Measurements from ENCODE around the gene PPME1.

PPME1 gene

GRCh38 chr11:74280494-74280893 lies 109.4 kb downstream of the PPME1 start:
- no peak for DNase-seq (ENCODE audit: low read depth)

- peak; percentile 51 for DNase-seq (ENCODE audit: low read depth)
These were observed 111.3 kb downstream of the PPME1 start for GRCh38 chr11:74282421-74282820.

DNA sequence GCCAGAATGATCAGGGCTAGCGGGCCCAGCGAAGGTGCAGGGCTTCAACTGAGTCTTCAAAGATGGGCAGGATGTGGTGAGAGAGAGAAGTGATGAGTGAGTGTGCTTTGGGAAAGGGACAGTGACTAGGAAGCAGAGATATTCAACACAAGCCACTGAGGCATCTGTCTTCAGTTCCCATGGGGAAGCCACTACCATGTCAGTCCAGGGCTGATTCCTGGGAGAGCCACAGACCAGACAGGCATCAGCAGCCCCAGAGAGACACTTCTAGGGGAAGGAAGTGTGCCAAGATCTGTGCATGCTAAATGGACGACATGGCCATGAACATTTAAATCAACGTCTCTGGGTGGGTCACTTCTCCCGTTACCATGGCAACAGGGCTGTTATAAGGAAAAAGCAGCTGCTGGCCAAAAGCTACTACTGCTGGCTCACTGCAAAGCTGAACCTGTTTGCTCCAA lies 111.9 kb downstream of the PPME1 start:
- no peak for DNase-seq (ENCODE audit: low read depth)

DNA sequence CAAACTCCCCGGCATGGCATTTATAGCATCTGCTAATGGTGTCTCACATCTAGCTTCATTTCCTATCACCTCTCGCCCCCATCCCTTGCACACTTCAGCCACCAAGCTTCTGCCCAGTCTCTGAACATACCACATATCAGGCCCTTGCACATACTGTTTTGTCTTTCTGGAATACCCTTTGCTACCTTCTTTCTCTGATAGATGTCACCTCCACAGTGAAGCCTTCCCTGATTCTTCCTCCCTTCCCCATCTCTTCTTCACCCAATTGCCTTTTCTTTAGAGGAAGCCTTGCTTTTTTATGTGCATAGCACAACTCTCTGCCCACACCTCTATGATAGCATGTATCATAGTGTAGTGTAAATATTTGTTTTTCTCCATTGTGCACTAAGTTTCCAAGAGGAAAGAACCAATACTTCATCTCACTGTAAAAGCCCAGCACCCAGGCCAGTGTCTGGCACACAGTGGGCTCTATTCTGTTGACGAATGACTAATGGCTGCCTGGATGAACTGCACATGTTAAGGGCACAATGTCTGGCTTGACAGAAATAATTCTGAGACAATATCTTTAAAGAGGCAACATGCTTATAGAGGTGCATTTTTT lies 112.6 kb downstream of the PPME1 start:
- DNase-seq (ENCODE audit: low read depth), result no peak

GRCh38 chr11:74284466-74284865 lies 113.4 kb downstream of the PPME1 start:
- no peak for DNase-seq (ENCODE audit: low read depth)

GRCh38 chr11:74288161-74288560 lies 117.1 kb downstream of the PPME1 start:
- peak; percentile 94 for DNase-seq (ENCODE audit: low read depth)

DNA sequence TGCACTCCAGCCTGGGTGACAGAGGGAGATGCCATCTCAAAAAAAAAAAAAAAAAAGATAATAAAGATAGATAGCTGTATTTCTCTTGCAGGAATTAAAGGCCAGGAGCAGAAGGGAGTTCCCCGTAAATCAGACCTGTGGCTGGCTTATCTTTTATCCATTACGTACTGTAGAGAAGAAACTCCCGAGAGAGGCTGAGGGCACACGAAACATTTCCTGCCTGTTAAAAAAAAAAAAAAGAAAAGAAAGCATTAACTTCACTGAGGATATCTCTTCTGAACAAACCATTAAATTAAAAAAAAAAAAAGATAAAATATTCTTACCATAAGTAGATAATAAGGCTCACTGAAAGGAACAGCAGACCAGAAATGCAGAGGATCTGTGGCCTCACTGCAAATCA lies 117.8 kb downstream of the PPME1 start:
- no peak for DNase-seq (ENCODE audit: low read depth)

- no peak for DNase-seq (ENCODE audit: low read depth)
These were observed 126.4 kb downstream of the PPME1 start for GRCh38 chr11:74297484-74297883.

DNA sequence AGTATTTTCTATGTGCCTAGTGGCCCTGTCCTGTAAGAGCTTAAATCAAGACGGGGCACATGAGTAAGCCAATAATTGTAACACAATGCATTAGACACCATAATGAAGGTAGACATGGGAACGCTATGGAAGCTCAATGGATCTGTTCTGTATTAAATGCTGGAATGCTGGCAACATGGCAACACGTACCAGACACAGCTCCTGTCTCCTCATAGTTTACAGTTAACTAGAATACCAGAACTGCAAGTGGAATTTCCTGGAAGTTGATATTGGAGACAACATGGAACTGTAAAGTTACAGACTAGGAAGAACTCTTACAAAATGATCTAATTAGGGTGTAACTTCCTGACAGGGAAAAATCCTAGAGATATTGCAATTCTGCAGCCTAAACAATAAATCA lies 127.9 kb downstream of the PPME1 start:
- peak; percentile 70 for DNase-seq (ENCODE audit: low read depth)
